GM10847 (cell line): ENCODE measurements around the gene AP1M1.

Experiments used
- POLR2A ChIP-seq: IDR thresholded peaks from 2 replicates; pipeline ENCODE4 v1.6.1; 2011; ENCODE audit not compliant: insufficient read length; ENCODE audit errors: extremely low read depth

AP1M1 gene

GRCh38 chr19:16202320-16203255 is 4.9 kb downstream of the AP1M1 start:
- no peak for TF ChIP-seq POLR2A

DNA sequence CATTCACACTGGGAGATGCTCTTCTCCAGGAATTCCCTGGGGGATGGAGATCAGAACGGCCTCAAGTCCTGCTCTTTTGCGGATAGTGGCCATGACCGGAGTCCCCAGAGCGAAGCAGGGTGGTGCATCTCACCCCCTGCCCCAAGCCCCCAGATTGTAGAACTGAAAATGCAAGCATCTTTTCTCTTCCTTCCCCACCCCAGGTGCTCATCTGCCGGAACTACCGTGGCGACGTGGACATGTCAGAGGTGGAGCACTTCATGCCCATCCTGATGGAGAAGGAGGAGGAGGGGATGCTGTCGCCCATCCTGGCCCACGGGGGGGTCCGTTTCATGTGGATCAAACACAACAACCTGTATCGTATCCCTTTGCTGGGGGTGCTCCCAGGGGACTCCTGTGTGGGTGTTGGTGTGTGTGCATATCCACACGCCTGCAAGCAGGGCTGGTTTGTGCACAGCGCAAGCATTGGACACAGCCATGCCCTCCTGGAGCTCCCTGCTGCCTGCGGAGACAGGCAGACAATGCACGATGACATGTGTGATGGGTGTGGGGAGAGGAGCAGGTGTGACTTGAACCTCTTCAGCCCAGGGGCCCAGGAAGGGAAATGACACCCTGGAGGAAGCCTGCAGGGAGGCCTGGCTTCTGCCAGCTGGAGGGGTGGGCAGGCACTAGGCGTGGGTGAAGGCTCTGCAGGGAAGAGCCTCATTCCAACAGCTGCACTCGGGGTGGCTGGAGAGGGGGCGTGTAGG is 5.7 kb downstream of the AP1M1 start:
- TF ChIP-seq POLR2A, result no peak

DNA sequence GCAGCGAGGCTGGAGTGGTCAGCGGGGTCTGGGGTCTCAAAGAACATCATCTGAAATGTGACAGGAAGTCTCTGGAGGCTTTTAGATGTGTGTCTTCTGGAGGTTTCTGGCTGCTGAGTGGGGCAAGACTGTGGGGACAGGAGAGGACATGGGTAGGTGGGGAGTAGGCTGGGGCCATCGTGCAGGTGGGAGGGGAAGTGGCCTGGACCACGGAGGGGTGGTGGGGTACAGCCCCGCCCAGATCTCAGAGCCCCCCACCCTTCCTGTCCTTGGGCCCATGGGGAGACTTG is 6.2 kb downstream of the AP1M1 start:
- TF ChIP-seq POLR2A, result no peak

- no peak for TF ChIP-seq POLR2A
These were observed 7.7 kb downstream of the AP1M1 start for GRCh38 chr19:16205205-16206045.

GRCh38 chr19:16206046-16206605 is 8.4 kb downstream of the AP1M1 start:
- no peak for TF ChIP-seq POLR2A

DNA sequence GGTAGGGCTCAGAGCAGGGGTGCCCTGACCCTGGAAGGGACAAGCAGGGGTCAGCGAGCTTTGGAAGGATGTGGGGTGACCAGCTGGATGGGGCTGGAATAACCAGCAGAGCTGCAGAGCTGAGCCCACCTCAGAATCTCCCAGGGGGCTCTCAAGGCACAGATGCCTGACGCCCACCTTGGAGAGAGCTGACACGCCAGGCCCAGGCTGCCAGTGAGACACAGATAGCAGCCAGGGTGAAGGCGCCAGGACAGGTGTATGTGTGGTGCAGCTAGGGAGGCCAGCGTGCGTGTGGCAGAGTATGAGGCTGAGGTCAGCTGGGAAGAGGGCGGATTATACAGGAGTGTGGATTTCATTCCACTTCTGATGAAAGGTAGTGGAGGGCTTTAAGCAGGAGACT is 8.9 kb downstream of the AP1M1 start:
- TF ChIP-seq POLR2A, result no peak

GRCh38 chr19:16207063-16207462 is 9.4 kb downstream of the AP1M1 start:
- TF ChIP-seq POLR2A, result no peak

GRCh38 chr19:16207490-16208025 is 9.8 kb downstream of the AP1M1 start:
- TF ChIP-seq POLR2A, result no peak

- no peak for TF ChIP-seq POLR2A
These were observed 10.5 kb downstream of the AP1M1 start for GRCh38 chr19:16208064-16208759.

- TF ChIP-seq POLR2A, result no peak
These were observed 11.3 kb downstream of the AP1M1 start for GRCh38 chr19:16208847-16209665.

DNA sequence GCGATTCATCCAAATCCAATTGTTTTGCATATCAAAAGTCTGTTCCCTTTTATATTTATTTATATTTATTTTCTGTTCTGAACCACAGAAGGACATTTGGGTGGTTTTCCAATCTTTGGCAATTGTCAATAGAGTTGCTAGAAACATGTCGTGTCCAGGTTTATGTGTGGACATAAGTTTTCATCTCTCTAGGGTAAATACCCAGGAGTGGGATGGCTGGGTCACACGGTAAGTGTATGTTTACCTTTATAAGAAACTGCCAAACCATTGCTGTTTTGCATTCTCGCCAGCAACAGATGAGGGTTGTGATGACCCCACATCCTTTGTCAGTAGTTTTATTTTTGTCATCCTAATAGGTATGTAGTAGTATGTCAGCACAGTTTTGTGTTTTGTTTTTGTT is 12.5 kb downstream of the AP1M1 start:
- TF ChIP-seq POLR2A, result no peak

DNA sequence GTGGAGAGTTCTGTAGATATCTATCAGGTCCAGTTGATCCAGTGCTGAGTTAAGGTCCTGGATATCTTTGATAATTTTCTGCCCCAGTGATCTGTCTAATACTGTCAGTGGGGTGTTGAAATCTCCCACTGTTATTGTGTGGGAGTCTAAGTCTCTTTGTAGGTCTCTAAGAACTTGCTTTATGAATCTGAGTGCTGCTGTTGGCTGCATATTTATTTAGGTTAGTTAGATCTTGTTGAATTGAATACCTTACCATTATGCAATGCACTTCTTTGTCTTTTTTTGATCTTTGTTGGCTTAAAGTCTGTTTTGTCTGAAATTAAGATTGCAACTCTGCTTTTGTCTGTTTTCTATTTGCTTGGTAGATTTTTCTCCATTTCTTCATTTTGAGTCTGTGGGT is 15.4 kb downstream of the AP1M1 start:
- TF ChIP-seq POLR2A, result no peak
